T-helper 2 cell treated with Interferon-gamma antibody and Interleukin-4, amounts not matched to agents 5 μg/mL and 100 μg/mL, for 36 hours (primary cell): ENCODE measurements around the gene CCDC112.

Experiments used
- DNase-seq: peaks from one replicate; pipeline ENCODE4 v3.0.0; 2021; ENCODE audit warnings: low spot score
- H3K27ac Mint-ChIP-seq: one replicate; pipeline ENCODE4 v1.8.0; 2021; ENCODE audit warnings: mild to moderate bottlenecking, mixed read lengths
- H3K27me3 Mint-ChIP-seq: one replicate; pipeline ENCODE4 v1.8.0; 2021; ENCODE audit warnings: low read depth, mixed read lengths
- H3K36me3 Mint-ChIP-seq: one replicate; pipeline ENCODE4 v1.8.0; 2021; ENCODE audit warnings: low read depth, mixed read lengths
- H3K4me1 Mint-ChIP-seq: one replicate; pipeline ENCODE4 v1.8.0; 2021; ENCODE audit warnings: low read depth, mixed read lengths
- H3K4me3 Mint-ChIP-seq: one replicate; pipeline ENCODE4 v1.8.0; 2022; ENCODE audit warnings: mild to moderate bottlenecking, moderate library complexity, mixed read lengths
- H3K9me3 Mint-ChIP-seq: one replicate; pipeline ENCODE4 v1.8.0; 2021; ENCODE audit warnings: mixed read lengths

The CCDC112 gene

DNA sequence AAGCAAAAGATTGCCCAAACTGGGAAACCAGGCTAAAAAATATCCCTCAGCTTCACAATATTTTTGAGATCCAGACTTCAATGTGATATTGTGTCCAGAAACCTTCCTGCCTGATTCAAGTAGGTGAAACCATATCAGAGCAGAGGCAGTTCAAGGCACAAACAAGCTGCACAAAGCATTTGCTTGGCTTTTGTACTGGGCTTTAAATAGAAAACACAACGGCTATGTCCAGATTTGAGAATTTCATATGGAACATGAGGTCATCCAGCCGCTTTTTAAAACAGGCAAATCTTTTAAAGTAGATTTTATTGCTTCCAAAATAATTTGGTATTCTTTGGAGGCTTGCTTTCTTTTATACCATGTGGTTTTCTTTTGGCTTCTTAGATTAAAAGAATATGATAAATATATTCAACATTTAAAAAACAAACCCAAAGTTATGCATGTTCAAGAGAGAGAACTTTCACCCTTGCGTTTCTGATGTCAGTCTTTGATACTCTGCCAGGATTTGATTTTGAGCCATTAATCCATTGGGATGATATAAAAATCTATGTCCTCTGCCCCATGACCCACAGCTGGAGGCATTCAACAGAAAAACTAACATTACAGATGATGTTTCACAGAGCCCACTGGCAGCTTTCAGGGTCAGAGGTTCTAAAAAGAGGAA, 29.0 kb upstream of the CCDC112 start:
- Mint-ChIP-seq H3K27me3 (peaks cover 41% of the 10 kb centered on the region), H3K36me3 (no peaks in the 10 kb centered on the region), H3K4me1 (no peaks in the 10 kb centered on the region), H3K27ac (no peak overlapping the region), H3K4me3 (no peak overlapping the region), H3K9me3 (no peaks in the 10 kb centered on the region)
- no peak for DNase-seq

DNA sequence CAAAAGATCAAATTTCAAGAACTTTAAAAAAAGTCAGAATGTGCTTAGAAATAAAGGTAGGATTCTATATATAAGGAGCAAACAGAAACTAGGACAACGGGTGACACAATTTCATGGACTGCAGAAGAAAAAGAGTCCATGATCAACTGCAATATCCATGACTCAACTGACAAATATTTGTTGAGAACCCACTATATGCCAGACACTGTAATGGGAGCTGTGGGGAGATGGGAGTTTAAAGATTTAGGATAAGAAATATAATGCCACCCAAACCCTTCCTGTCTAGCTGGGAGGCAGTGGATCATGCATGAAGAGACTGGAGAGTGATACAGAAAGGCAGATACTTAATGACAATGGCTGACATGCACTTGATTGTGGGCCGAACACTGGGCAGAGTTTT, 27.6 kb upstream of the CCDC112 start:
- DNase-seq = no peak
- no peaks in the 10 kb centered on the region for H3K4me1 Mint-ChIP-seq
- no peaks in the 10 kb centered on the region for H3K9me3 Mint-ChIP-seq
- no peak overlapping the region for H3K27ac Mint-ChIP-seq
- no peak overlapping the region for H3K4me3 Mint-ChIP-seq
- peaks cover 42% of the 10 kb centered on the region for H3K27me3 Mint-ChIP-seq
- H3K36me3 Mint-ChIP-seq = no peaks in the 10 kb centered on the region

DNA sequence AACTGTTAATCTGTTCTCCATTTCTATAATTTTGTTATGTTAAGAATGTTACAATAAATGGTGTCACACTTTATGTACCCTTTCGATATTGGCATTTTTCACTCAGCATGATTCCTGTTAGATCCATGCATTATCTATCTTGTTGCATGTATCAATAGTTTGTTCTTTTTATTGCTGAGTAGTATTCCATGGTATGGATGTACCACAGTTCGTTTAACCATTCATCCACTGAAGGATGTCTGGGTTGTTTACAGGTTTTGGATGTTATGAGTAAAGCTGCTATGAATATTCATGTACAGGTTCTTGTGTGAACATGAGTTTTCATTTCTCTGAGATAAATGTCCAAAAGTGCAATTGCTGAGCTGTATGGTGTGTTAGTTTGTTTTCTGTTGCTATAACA, 26.3 kb upstream of the CCDC112 start:
- Mint-ChIP-seq H3K4me3 (no peak overlapping the region), H3K27ac (no peak overlapping the region), H3K36me3 (no peaks in the 10 kb centered on the region), H3K27me3 (peaks cover 50% of the 10 kb centered on the region), H3K9me3 (no peaks in the 10 kb centered on the region), H3K4me1 (no peaks in the 10 kb centered on the region)
- DNase-seq = no peak

DNA sequence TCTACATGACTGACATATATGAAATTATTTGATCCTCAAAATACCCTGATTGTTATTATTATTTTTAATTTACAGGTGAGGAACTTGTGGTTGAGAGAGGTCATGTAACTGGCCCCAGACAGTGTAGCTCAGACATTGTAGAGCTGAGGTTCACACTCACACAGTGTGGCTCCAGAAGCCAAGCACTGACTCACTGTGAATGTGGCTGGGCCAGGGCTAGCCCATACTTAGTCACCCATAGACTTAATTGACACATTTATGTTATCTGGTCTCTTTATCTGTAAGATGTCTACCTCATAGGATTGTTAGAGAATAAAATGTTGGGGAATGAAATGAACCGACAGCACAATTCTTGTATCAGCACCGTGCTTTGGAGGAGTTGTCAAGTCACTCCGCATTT, 24.9 kb upstream of the CCDC112 start:
- no peak for DNase-seq
- H3K36me3 Mint-ChIP-seq = no peaks in the 10 kb centered on the region
- no peak overlapping the region for H3K27ac Mint-ChIP-seq
- no peaks in the 10 kb centered on the region for H3K4me1 Mint-ChIP-seq
- peaks cover 53% of the 10 kb centered on the region for H3K27me3 Mint-ChIP-seq
- no peaks in the 10 kb centered on the region for H3K9me3 Mint-ChIP-seq
- no peak overlapping the region for H3K4me3 Mint-ChIP-seq

DNA sequence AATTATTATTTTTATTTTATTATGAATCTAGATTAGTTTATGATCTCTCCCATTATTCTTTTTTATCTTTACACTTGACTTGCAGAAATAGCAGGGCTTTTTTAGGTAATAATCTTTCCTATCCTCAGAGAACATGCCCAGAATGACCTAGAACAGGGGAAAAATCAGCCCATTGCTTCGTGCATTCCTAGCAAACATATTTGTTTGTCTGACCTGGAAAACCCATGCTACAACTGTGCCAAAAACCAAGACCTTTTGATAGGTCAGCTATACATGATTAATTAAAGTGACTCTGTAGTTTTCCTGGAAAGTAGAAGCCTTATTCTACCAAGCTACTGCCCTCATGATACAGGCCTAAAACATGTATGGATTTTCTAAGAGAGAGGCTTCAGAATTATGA, 24.1 kb upstream of the CCDC112 start:
- no peak overlapping the region for H3K4me3 Mint-ChIP-seq
- H3K27me3 Mint-ChIP-seq = peaks cover 59% of the 10 kb centered on the region
- no peak for DNase-seq
- no peak overlapping the region for H3K27ac Mint-ChIP-seq
- H3K4me1 Mint-ChIP-seq = no peaks in the 10 kb centered on the region
- H3K9me3 Mint-ChIP-seq = no peaks in the 10 kb centered on the region
- no peaks in the 10 kb centered on the region for H3K36me3 Mint-ChIP-seq

DNA sequence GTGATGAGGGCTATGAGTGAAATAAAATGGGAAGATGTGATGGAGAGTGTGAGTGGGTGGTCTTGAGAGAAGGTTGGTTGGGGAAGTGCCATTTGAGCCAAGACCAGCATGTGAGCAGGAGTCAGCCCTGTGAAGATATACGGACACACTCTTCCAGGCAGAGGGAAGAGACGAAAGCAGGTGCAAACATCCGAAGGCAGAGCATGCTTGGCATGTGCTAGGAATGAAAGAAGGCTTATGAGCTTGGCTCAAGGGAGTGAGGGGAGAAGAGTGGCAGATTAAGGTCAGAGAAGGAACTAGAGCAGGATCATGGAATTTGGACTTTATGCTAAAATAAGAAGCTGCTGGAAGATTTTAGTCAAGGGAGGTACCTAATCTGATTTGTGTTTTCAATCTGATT, 23.6 kb upstream of the CCDC112 start:
- DNase-seq = no peak
- no peak overlapping the region for H3K27ac Mint-ChIP-seq
- no peaks in the 10 kb centered on the region for H3K36me3 Mint-ChIP-seq
- peaks cover 59% of the 10 kb centered on the region for H3K27me3 Mint-ChIP-seq
- H3K4me1 Mint-ChIP-seq = no peaks in the 10 kb centered on the region
- no peak overlapping the region for H3K4me3 Mint-ChIP-seq
- H3K9me3 Mint-ChIP-seq = no peaks in the 10 kb centered on the region

DNA sequence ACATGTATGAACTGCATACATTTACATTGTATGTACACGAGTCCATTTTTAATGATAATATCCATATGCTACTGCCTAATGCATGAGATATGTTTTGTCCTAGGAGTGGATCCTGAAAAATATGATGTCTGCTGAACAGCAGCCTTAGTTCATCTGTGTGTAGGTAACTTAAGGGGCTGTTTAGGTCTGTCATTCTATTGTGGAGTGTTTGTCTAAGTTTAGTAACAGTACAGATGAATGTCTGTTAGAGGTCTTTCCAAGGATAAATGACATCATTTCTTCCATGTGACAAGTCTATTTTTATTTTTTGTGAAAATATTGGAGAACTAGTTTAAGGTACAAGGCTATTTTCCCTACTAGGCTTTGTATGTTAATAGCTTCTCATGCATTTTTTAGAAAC, 22.6 kb upstream of the CCDC112 start:
- H3K27ac Mint-ChIP-seq = no peak overlapping the region
- no peaks in the 10 kb centered on the region for H3K36me3 Mint-ChIP-seq
- H3K4me1 Mint-ChIP-seq = no peaks in the 10 kb centered on the region
- H3K27me3 Mint-ChIP-seq = peaks cover 54% of the 10 kb centered on the region
- H3K9me3 Mint-ChIP-seq = no peaks in the 10 kb centered on the region
- DNase-seq = no peak
- H3K4me3 Mint-ChIP-seq = no peak overlapping the region

DNA sequence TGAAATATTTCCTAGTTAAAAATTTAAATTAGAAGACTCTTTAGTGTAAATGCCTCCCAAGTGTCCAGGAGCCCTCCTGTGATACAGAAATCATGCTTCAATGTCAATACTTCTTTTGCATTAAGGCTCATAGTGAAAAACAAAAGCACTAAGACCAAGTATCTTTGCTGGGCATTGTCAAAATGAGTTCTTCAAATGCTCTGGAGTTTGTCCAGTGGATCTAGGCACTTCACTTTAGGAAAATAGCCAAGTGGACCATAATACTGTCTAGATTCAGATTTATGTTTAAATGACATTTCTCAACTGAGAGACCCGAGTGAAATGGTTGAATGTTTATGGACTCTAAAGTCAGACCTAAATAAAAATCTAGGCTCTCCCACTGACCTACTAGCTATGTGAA, 21.3 kb upstream of the CCDC112 start:
- no peaks in the 10 kb centered on the region for H3K9me3 Mint-ChIP-seq
- H3K27ac Mint-ChIP-seq = no peak overlapping the region
- no peaks in the 10 kb centered on the region for H3K36me3 Mint-ChIP-seq
- H3K27me3 Mint-ChIP-seq = peaks cover 53% of the 10 kb centered on the region
- H3K4me1 Mint-ChIP-seq = no peaks in the 10 kb centered on the region
- H3K4me3 Mint-ChIP-seq = no peak overlapping the region
- no peak for DNase-seq

DNA sequence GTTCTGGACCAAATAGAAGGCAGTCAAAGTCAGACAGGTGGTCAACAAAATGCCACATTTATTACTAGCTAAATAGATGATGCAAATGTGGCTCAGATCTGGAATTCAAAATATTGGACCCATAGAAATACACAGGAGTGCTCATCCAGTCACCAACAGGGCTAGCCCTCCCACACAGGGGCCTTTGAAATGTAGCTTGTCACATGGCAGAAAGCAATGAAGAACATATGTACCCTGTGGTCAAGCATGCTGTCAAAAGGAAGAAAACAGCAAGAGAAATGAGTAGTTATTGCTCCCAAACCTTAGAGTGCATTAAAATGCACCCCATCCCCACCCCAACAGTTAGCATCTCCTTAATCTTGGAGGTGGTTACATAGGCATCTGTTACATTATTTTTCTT, 20.9 kb upstream of the CCDC112 start:
- Mint-ChIP-seq H3K27ac (no peak overlapping the region), H3K4me1 (no peaks in the 10 kb centered on the region), H3K36me3 (no peaks in the 10 kb centered on the region), H3K9me3 (no peaks in the 10 kb centered on the region), H3K4me3 (no peak overlapping the region), H3K27me3 (peaks cover 53% of the 10 kb centered on the region)
- DNase-seq = no peak

DNA sequence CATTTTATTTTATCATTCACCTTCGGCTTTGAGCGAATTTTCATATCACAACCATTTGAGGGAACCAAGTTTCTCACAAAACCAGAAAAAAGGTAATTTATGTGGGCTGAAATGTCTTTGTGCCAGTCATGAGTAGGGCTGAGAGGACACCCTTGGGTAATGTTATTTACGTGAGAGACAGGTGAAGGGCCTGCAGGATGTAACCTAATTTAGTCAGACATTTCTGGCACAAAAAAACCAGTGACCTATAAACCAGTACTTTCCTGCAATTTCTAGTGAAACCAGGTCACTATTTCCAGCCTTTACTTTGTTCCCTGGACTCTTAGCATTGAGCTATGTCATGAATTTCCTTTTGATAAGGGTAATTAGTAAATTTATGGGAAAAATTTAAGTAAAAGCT, 17.2 kb upstream of the CCDC112 start:
- Mint-ChIP-seq H3K9me3 (no peaks in the 10 kb centered on the region), H3K27me3 (peaks cover 49% of the 10 kb centered on the region), H3K4me1 (no peaks in the 10 kb centered on the region), H3K36me3 (no peaks in the 10 kb centered on the region), H3K4me3 (no peak overlapping the region), H3K27ac (no peak overlapping the region)
- no peak for DNase-seq

DNA sequence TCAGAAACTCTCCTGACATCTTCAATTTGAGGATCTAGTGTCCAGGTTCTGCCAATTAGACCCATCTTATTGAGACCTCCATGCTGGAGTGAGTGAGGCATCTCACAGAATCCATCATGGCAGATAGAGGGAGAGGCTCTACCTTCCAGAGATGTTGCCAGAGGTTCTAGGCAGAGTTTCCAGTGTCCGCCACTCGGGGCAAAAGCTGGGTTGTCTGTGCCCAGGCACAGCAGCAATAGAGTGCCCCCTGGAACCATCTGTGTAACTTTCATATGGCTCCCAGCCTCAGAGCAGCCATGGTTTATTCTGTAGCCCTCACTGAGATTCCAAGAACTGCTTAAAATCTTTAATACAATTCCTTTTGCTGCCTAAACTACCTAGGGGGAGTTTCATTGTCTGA, 16.6 kb upstream of the CCDC112 start:
- Mint-ChIP-seq H3K4me1 (no peaks in the 10 kb centered on the region), H3K27ac (no peak overlapping the region), H3K27me3 (peaks cover 50% of the 10 kb centered on the region), H3K36me3 (no peaks in the 10 kb centered on the region), H3K9me3 (no peaks in the 10 kb centered on the region), H3K4me3 (no peak overlapping the region)
- DNase-seq = no peak

DNA sequence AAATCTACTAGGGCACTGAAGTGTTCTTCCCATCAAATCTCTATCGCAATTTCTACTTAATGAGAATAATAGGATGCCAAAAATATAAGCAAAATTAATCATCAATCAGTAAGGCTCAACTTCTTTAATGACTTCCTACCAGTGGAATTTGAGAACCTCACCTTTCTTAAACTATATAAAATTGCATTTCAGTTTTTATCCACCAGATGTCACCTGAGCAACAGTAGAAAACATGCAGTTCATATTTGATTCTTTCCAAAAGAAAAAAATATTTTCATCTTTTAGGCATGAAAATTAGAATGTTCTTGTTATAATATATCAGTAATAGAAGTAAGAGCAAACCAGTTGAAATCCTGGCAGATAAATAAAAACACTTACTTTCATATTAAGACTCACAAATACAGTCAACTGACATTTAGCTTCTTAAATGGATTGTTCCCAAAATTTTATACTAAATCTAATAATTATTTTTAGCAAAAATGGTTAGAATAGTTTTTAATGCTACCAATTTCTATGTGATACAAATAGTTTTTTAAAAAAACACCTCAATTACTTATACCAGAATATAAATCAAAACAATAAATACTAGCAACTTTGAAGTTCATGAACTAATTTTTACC, 13.4 kb upstream of the CCDC112 start:
- no peaks in the 10 kb centered on the region for H3K36me3 Mint-ChIP-seq
- no peak overlapping the region for H3K27ac Mint-ChIP-seq
- DNase-seq = no peak
- H3K4me3 Mint-ChIP-seq = no peak overlapping the region
- peaks cover 43% of the 10 kb centered on the region for H3K27me3 Mint-ChIP-seq
- no peaks in the 10 kb centered on the region for H3K9me3 Mint-ChIP-seq
- no peaks in the 10 kb centered on the region for H3K4me1 Mint-ChIP-seq

DNA sequence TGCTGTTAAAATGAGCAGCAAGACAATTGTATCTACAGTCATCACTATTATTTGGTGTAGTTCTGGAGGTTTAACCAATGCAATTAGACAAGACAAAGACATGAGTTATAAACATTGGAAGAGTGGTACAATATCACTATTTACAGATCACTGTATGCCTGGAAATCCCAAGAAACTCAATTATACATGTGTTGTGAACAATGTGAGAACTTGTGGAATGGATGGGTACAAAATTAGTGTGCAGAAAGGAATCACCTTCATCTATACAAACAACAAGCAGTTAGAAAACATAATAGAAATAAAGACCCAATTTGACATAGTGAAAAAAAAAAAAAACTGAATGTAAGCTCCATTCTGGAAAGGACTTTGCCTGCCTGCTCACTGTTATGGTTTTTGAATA, 12.4 kb upstream of the CCDC112 start:
- H3K27ac Mint-ChIP-seq = no peak overlapping the region
- H3K4me1 Mint-ChIP-seq = no peaks in the 10 kb centered on the region
- no peaks in the 10 kb centered on the region for H3K9me3 Mint-ChIP-seq
- DNase-seq = no peak
- H3K27me3 Mint-ChIP-seq = peaks cover 43% of the 10 kb centered on the region
- H3K4me3 Mint-ChIP-seq = no peak overlapping the region
- no peaks in the 10 kb centered on the region for H3K36me3 Mint-ChIP-seq

DNA sequence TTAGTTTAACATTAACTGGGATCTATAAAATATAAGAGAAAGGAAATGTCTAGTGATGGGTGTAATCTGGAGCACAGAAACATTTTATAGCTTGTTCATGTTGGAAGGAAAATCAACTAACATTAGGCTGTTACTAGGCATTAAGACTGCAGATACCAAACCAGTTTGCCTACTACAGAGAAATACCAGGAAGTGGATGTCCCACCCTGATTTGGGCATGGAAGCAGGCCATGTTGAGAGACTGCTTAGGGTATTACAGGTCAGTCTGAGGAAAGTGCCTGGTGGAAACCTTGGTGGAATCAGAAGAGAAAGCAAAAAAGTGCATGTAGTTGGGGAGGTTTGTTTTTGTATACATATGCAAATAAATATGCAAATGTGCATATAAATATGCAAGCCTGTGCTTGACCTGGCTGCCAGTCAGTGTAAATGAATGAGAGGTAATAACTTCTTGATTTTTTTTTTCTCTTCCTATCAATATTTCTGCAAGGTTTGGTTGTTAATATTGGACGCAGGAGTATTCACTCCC, 9.6 kb upstream of the CCDC112 start:
- peaks cover 53% of the 10 kb centered on the region for H3K27me3 Mint-ChIP-seq
- no peaks in the 10 kb centered on the region for H3K9me3 Mint-ChIP-seq
- no peaks in the 10 kb centered on the region for H3K4me1 Mint-ChIP-seq
- H3K27ac Mint-ChIP-seq = no peak overlapping the region
- no peak for DNase-seq
- no peak overlapping the region for H3K4me3 Mint-ChIP-seq
- H3K36me3 Mint-ChIP-seq = no peaks in the 10 kb centered on the region

DNA sequence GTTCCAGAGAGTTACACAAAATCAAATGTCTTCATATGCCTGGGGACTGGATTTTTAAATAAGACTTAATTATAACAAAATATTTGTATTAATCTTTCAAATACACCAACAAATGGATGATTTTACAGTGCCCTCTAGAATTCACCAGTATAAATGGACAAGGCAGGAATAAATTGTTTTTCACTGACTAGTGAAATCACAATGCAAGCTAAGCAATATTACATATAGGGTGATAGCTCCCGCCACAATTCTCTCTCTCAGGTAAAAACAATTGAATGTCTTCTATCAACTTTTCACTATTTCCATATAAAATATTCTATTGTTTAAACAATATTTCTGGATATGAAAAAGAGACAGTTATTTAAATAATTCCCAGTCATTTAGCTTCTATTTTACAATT, 8.0 kb upstream of the CCDC112 start:
- no peak for DNase-seq
- H3K4me1 Mint-ChIP-seq = no peaks in the 10 kb centered on the region
- no peaks in the 10 kb centered on the region for H3K36me3 Mint-ChIP-seq
- no peak overlapping the region for H3K27ac Mint-ChIP-seq
- no peaks in the 10 kb centered on the region for H3K9me3 Mint-ChIP-seq
- H3K27me3 Mint-ChIP-seq = peaks cover 52% of the 10 kb centered on the region
- H3K4me3 Mint-ChIP-seq = no peak overlapping the region
